HepG2 (cell line): ENCODE results near the gene TUBB2B.

ENCODE experiments used
- AFF4 ChIP-seq: sonication (generic); formaldehyde crosslinking; IDR thresholded peaks from 2 replicates; pipeline ENCODE4 v1.4.0; 2020; ENCODE audit warnings: missing genetic modification reagents
- FOXK2 ChIP-seq: fragments of 450-650 bp; IDR thresholded peaks from 2 replicates; pipeline ENCODE4 v1.6.1; 2016
- IRF9 ChIP-seq: sonication (generic); formaldehyde crosslinking; IDR thresholded peaks from 2 replicates; pipeline ENCODE4 v1.8.0; 2022; ENCODE audit warnings: missing genetic modification reagents, mild to moderate bottlenecking, borderline replicate concordance
- NCOR1 ChIP-seq: fragments of 200-600 bp; sonication (generic); IDR thresholded peaks from 2 replicates; pipeline ENCODE4 v1.7.0; 2017; ENCODE audit warnings: antibody characterized with exemption, low read length, borderline replicate concordance
- TCF12 ChIP-seq, 2 experiments: fragments of 450-650 bp in 1 of 2; sonication (generic) in 1 of 2; formaldehyde crosslinking in 1 of 2; IDR thresholded peaks; 2 replicates each; pipeline versions ENCODE4 v1.6.1 to v1.8.0; 2017 to 2022; ENCODE audit warnings: antibody characterized with exemption in 1 of 2, mild to moderate bottlenecking in 1 of 2, missing genetic modification reagents in 1 of 2, moderate library complexity in 1 of 2
- ZBED4 ChIP-seq: sonication (generic); formaldehyde crosslinking; IDR thresholded peaks from 2 replicates; pipeline ENCODE4 v1.4.0; 2020; ENCODE audit warnings: missing genetic modification reagents, borderline replicate concordance
- ZNF660 ChIP-seq: sonication (generic); formaldehyde crosslinking; IDR thresholded peaks from 2 replicates; pipeline ENCODE4 v1.5.1; 2020; ENCODE audit warnings: mild to moderate bottlenecking, low read depth, missing genetic modification reagents, borderline replicate concordance

- no peak for TF ChIP-seq TCF12 (IDR thresholded peaks at IDR 0.05)
- TF ChIP-seq TCF12 (CRISPR knock-in tag; IDR thresholded peaks at IDR 0.05) = no peak
- TF ChIP-seq AFF4 (CRISPR knock-in tag) = no peak
- no peak for TF ChIP-seq IRF9
- TF ChIP-seq ZNF660 (CRISPR knock-in tag) = no peak
- no peak for TF ChIP-seq FOXK2
- no peak for TF ChIP-seq ZBED4
- no peak for TF ChIP-seq NCOR1
These were observed 26.1 kb downstream of the TUBB2B start for GRCh38 chr6:3201388-3201787.
